ENCODE results near the gene SLIT1.

Gene SLIT1

DNA sequence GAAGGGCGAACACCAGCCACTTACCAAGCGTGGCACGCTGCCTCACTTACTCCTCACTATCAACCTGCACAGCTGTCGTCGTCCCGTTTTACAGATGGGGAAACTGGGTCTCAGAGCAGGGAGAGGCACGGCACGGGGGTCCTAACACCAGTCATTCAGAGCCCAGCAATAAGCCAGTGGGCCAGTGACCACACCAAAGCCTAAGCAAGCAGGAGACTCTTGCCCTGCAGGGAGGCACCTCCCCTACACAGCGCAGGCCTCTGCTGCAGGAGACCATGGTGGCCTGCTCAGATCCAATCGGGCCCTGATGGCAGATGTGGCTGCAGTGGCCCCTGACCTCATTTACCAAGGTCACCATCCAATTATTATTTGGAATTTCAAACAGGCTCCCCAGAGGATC, 4.8 kb downstream of the SLIT1 start:
- no peaks in the 10 kb centered on the region for H3K9me3 ChIP-seq (replicated peaks in 1 of 2; ENCODE audit: control insufficient read depth in 2 of 2, insufficient read depth in 1 of 2, low read depth in 1 of 2, low read length in 2 of 2)
- no peaks in the 10 kb centered on the region for H3K36me3 ChIP-seq (replicated peaks in 1 of 2; ENCODE audit: control insufficient read depth in 2 of 2, insufficient read depth in 2 of 2, low read length in 2 of 2)
- H3K4ac ChIP-seq (ENCODE audit: low read length), result no peak overlapping the region
- no peak overlapping the region for H2AFZ ChIP-seq (ENCODE audit: low read length)
- no peak overlapping the region for H2BK12ac ChIP-seq (ENCODE audit: low read length)
- H3K27me3 ChIP-seq (ENCODE audit: control insufficient read depth in 3 of 3, insufficient read depth in 3 of 3, low read depth in 1 of 3, low read length in 3 of 3), result peaks cover 8 to 83% (median 77%) of the 10 kb centered on the region in 3 experiments
- no peak for DNase-seq (ENCODE audit: low spot score)
- no peak overlapping the region for H2AK5ac ChIP-seq (ENCODE audit: low read depth, low read length)
- no peak overlapping the region for H3K4me2 ChIP-seq (ENCODE audit: insufficient read depth, low read length, poor library complexity, severe bottlenecking)
- H3K27ac ChIP-seq (replicated peaks; ENCODE audit: low read length), result no peak overlapping the region
- WGBS, 2 donors (ENCODE audit: extremely low coverage in 2 of 2, insufficient read length in 2 of 2, insufficient replicate concordance in 1 of 2), result no CpG with 5 or more reads among the region's 10 CpGs
- H4K91ac ChIP-seq (ENCODE audit: low read depth, low read length, poor library complexity), result no peak overlapping the region
- H3K14ac ChIP-seq (ENCODE audit: low read length), result no peak overlapping the region
- H3K23ac ChIP-seq (ENCODE audit: low read depth, low read length, poor library complexity), result no peak overlapping the region
- no peak overlapping the region for H2BK5ac ChIP-seq (ENCODE audit: low read length)
- H3K18ac ChIP-seq (ENCODE audit: low read length), result peak overlapping the region; percentile 16
- H3K9ac ChIP-seq (ENCODE audit: low read depth, low read length, poor library complexity), result no peak overlapping the region
- no peak overlapping the region for H2BK120ac ChIP-seq (ENCODE audit: low read depth, low read length)
- H3K4me1 ChIP-seq (ENCODE audit: control insufficient read depth in 2 of 2, insufficient read depth in 1 of 2, low read depth in 1 of 2, low read length in 2 of 2), result peaks cover 6 to 27% of the 10 kb centered on the region in 2 donors
- H2BK15ac ChIP-seq (ENCODE audit: low read length), result no peak overlapping the region
- no peak overlapping the region for H3K4me3 ChIP-seq (ENCODE audit: low read length in 2 of 2)
- no peaks in the 10 kb centered on the region for H3K79me1 ChIP-seq (ENCODE audit: low read depth, low read length)
- no peak overlapping the region for H4K8ac ChIP-seq (ENCODE audit: low read depth, low read length)

- Histone ChIP-seq H2BK5ac (ENCODE audit: low read length) (no peak overlapping the region), H3K18ac (ENCODE audit: low read length) (no peak overlapping the region), H3K4ac (ENCODE audit: low read length) (no peak overlapping the region), H2BK12ac (ENCODE audit: low read length) (no peak overlapping the region), H2AFZ (ENCODE audit: low read length) (no peak overlapping the region), H4K91ac (ENCODE audit: low read depth, low read length, poor library complexity) (no peak overlapping the region), H3K4me2 (ENCODE audit: insufficient read depth, low read length, poor library complexity, severe bottlenecking) (no peak overlapping the region), H2AK5ac (ENCODE audit: low read depth, low read length) (no peak overlapping the region), H3K14ac (ENCODE audit: low read length) (no peak overlapping the region), H2BK15ac (ENCODE audit: low read length) (no peak overlapping the region), H4K8ac (ENCODE audit: low read depth, low read length) (no peak overlapping the region), H3K9me3 (replicated peaks in 1 of 2; ENCODE audit: control insufficient read depth in 2 of 2, insufficient read depth in 1 of 2, low read depth in 1 of 2, low read length in 2 of 2) (no peaks in the 10 kb centered on the region), H3K79me1 (ENCODE audit: low read depth, low read length) (no peaks in the 10 kb centered on the region), H3K27ac (replicated peaks; ENCODE audit: low read length) (no peak overlapping the region), H3K23ac (ENCODE audit: low read depth, low read length, poor library complexity) (no peak overlapping the region), H2BK120ac (ENCODE audit: low read depth, low read length) (no peak overlapping the region), H3K4me3 (ENCODE audit: low read length in 2 of 2) (no peak overlapping the region), H3K36me3 (replicated peaks in 1 of 2; ENCODE audit: control insufficient read depth in 2 of 2, insufficient read depth in 2 of 2, low read length in 2 of 2) (no peaks in the 10 kb centered on the region), H3K9ac (ENCODE audit: low read depth, low read length, poor library complexity) (no peak overlapping the region), H3K27me3 (ENCODE audit: control insufficient read depth in 3 of 3, insufficient read depth in 3 of 3, low read depth in 1 of 3, low read length in 3 of 3) (peaks cover 5 to 83% (median 72%) of the 10 kb centered on the region in 3 experiments), H3K4me1 (ENCODE audit: control insufficient read depth in 2 of 2, insufficient read depth in 1 of 2, low read depth in 1 of 2, low read length in 2 of 2) (peaks cover 6 to 26% of the 10 kb centered on the region in 2 donors)
- WGBS, 2 donors (ENCODE audit: extremely low coverage in 2 of 2, insufficient read length in 2 of 2, insufficient replicate concordance in 1 of 2), result no CpG with 5 or more reads among the region's 8 CpGs
- no peak for DNase-seq (ENCODE audit: low spot score)
Observed at GRCh38 chr10:97180363-97180755, 5.4 kb downstream of the SLIT1 start.

DNA sequence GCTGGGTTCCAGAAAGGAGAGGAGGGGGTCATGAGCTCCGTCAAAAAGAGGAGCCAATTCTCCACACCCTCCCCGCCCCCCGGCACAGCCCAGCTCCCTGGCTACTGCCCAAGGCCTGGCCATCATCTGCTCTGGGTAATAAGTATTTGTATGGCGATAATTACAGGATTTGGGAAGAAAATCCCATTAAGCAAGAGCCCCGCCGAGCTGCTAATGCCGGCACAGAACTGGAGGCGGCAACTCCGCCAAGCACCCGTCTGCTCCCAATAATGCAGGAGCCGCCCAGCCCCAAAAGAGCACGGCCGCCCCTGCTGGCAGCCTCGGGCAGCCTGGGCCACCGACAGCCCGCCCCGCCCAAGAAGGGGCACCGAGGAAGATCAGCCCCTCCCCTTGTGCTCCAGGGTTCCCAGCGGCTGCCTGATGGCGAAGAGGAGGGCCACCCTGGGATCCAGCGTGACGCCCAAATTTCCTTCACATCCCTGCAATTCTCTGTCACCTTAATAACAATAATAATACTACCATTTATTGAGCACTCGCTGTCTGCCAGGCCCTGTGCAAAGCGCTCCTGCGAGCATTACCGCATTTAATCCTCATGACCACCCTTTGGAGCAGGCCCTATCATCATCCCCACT, 5.9 kb downstream of the SLIT1 start:
- H3K4ac ChIP-seq (ENCODE audit: low read length), result no peak overlapping the region
- no peak overlapping the region for H2BK5ac ChIP-seq (ENCODE audit: low read length)
- no CpG with 5 or more reads among the region's 26 CpGs for WGBS, 2 donors (ENCODE audit: extremely low coverage in 2 of 2, insufficient read length in 2 of 2, insufficient replicate concordance in 1 of 2)
- H2BK15ac ChIP-seq (ENCODE audit: low read length), result no peak overlapping the region
- H3K79me1 ChIP-seq (ENCODE audit: low read depth, low read length), result no peaks in the 10 kb centered on the region
- no peak overlapping the region for H2AK5ac ChIP-seq (ENCODE audit: low read depth, low read length)
- peaks cover 0 to 79% (median 67%) of the 10 kb centered on the region in 3 experiments for H3K27me3 ChIP-seq (ENCODE audit: control insufficient read depth in 3 of 3, insufficient read depth in 3 of 3, low read depth in 1 of 3, low read length in 3 of 3)
- H4K91ac ChIP-seq (ENCODE audit: low read depth, low read length, poor library complexity), result no peak overlapping the region
- H2AFZ ChIP-seq (ENCODE audit: low read length), result no peak overlapping the region
- H3K4me2 ChIP-seq (ENCODE audit: insufficient read depth, low read length, poor library complexity, severe bottlenecking), result no peak overlapping the region
- no peak overlapping the region for H3K18ac ChIP-seq (ENCODE audit: low read length)
- H2BK12ac ChIP-seq (ENCODE audit: low read length), result no peak overlapping the region
- no peak overlapping the region for H3K4me3 ChIP-seq (ENCODE audit: low read length in 2 of 2)
- peaks cover 4 to 21% of the 10 kb centered on the region in 2 donors for H3K4me1 ChIP-seq (ENCODE audit: control insufficient read depth in 2 of 2, insufficient read depth in 1 of 2, low read depth in 1 of 2, low read length in 2 of 2)
- H3K36me3 ChIP-seq (replicated peaks in 1 of 2; ENCODE audit: control insufficient read depth in 2 of 2, insufficient read depth in 2 of 2, low read length in 2 of 2), result no peaks in the 10 kb centered on the region
- no peak overlapping the region for H3K23ac ChIP-seq (ENCODE audit: low read depth, low read length, poor library complexity)
- no peak overlapping the region for H4K8ac ChIP-seq (ENCODE audit: low read depth, low read length)
- no peak overlapping the region for H3K27ac ChIP-seq (replicated peaks; ENCODE audit: low read length)
- H3K9me3 ChIP-seq (replicated peaks in 1 of 2; ENCODE audit: control insufficient read depth in 2 of 2, insufficient read depth in 1 of 2, low read depth in 1 of 2, low read length in 2 of 2), result no peaks in the 10 kb centered on the region
- H2BK120ac ChIP-seq (ENCODE audit: low read depth, low read length), result no peak overlapping the region
- DNase-seq (ENCODE audit: low spot score), result peak; percentile 63
- no peak overlapping the region for H3K9ac ChIP-seq (ENCODE audit: low read depth, low read length, poor library complexity)
- no peak overlapping the region for H3K14ac ChIP-seq (ENCODE audit: low read length)

- H3K4ac ChIP-seq (ENCODE audit: low read length), result no peak overlapping the region
- H2BK5ac ChIP-seq (ENCODE audit: low read length), result no peak overlapping the region
- H2BK12ac ChIP-seq (ENCODE audit: low read length), result no peak overlapping the region
- H3K36me3 ChIP-seq (replicated peaks in 1 of 2; ENCODE audit: control insufficient read depth in 2 of 2, insufficient read depth in 2 of 2, low read length in 2 of 2), result no peaks in the 10 kb centered on the region
- H3K79me1 ChIP-seq (ENCODE audit: low read depth, low read length), result no peaks in the 10 kb centered on the region
- H3K4me2 ChIP-seq (ENCODE audit: insufficient read depth, low read length, poor library complexity, severe bottlenecking), result no peak overlapping the region
- DNase-seq (ENCODE audit: low spot score), result no peak
- H3K23ac ChIP-seq (ENCODE audit: low read depth, low read length, poor library complexity), result no peak overlapping the region
- H2BK15ac ChIP-seq (ENCODE audit: low read length), result no peak overlapping the region
- H3K27me3 ChIP-seq (ENCODE audit: control insufficient read depth in 3 of 3, insufficient read depth in 3 of 3, low read depth in 1 of 3, low read length in 3 of 3), result peaks cover 0 to 74% (median 61%) of the 10 kb centered on the region in 3 experiments
- H4K91ac ChIP-seq (ENCODE audit: low read depth, low read length, poor library complexity), result no peak overlapping the region
- H2BK120ac ChIP-seq (ENCODE audit: low read depth, low read length), result no peak overlapping the region
- H3K18ac ChIP-seq (ENCODE audit: low read length), result no peak overlapping the region
- H3K4me3 ChIP-seq (ENCODE audit: low read length in 2 of 2), result no peak overlapping the region
- H4K8ac ChIP-seq (ENCODE audit: low read depth, low read length), result no peak overlapping the region
- no peak overlapping the region for H2AK5ac ChIP-seq (ENCODE audit: low read depth, low read length)
- no peak overlapping the region for H3K27ac ChIP-seq (replicated peaks; ENCODE audit: low read length)
- H3K4me1 ChIP-seq (ENCODE audit: control insufficient read depth in 2 of 2, insufficient read depth in 1 of 2, low read depth in 1 of 2, low read length in 2 of 2), result peaks cover 4 to 16% of the 10 kb centered on the region in 2 donors
- WGBS, 2 donors (ENCODE audit: extremely low coverage in 2 of 2, insufficient read length in 2 of 2, insufficient replicate concordance in 1 of 2), result no CpG with 5 or more reads among the region's 6 CpGs
- no peaks in the 10 kb centered on the region for H3K9me3 ChIP-seq (replicated peaks in 1 of 2; ENCODE audit: control insufficient read depth in 2 of 2, insufficient read depth in 1 of 2, low read depth in 1 of 2, low read length in 2 of 2)
- no peak overlapping the region for H3K14ac ChIP-seq (ENCODE audit: low read length)
- H2AFZ ChIP-seq (ENCODE audit: low read length), result no peak overlapping the region
- H3K9ac ChIP-seq (ENCODE audit: low read depth, low read length, poor library complexity), result no peak overlapping the region
Observed at GRCh38 chr10:97179311-97179710, 6.4 kb downstream of the SLIT1 start.
